ENCODE measurements around the gene CEP126.

DNA sequence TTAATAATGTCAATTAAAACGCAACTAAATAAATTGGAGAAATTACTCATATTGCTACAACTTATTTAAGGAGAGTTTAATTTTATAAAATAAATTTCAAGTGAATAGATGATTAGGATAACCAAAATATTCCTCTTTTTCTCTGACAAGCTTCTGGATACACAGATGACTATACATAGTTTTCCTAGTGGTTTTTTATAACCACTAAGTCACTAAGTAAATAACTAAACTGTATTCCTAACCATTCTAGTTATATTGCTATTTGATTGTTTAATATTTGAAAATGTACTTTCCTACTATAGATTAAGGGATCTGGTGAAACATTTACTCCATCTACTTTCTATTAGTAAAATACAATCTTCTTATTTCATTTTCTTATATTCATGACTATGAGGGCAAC is 6.2 kb downstream of the CEP126 start:
- no peak for TF ChIP-seq POLR2A (IDR thresholded peaks at IDR 0.05)
- TF ChIP-seq, protein P1, sequence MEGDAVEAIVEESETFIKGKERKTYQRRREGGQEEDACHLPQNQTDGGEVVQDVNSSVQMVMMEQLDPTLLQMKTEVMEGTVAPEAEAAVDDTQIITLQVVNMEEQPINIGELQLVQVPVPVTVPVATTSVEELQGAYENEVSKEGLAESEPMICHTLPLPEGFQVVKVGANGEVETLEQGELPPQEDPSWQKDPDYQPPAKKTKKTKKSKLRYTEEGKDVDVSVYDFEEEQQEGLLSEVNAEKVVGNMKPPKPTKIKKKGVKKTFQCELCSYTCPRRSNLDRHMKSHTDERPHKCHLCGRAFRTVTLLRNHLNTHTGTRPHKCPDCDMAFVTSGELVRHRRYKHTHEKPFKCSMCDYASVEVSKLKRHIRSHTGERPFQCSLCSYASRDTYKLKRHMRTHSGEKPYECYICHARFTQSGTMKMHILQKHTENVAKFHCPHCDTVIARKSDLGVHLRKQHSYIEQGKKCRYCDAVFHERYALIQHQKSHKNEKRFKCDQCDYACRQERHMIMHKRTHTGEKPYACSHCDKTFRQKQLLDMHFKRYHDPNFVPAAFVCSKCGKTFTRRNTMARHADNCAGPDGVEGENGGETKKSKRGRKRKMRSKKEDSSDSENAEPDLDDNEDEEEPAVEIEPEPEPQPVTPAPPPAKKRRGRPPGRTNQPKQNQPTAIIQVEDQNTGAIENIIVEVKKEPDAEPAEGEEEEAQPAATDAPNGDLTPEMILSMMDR (IDR thresholded peaks at IDR 0.05): no peak
